Cardiac fibroblast (primary cell): Measurements from ENCODE around the gene SRRM4.

Source experiments
- DNase-seq, 2 donors: peaks; one replicate each; pipeline versions ENCODE4 v3.0.0 to v3.0.0-alpha.2; 2010; ENCODE audit warnings: low read depth in 2 of 2
- H3K4me3 ChIP-seq, 2 donors: replicated peaks in 1 of 2; 1 replicate in 1 of 2; 2 replicates in 1 of 2; pipeline ENCODE4 v1.5.1; 2011; ENCODE audit warnings: low read depth in 2 of 2, low read length in 2 of 2, mild to moderate bottlenecking in 2 of 2, moderate library complexity in 1 of 2
- CTCF ChIP-seq: IDR thresholded peaks from one replicate; pipeline ENCODE4 v1.5.1; 2011; ENCODE audit warnings: low read depth, mild to moderate bottlenecking, low read length, inconsistent platforms

The SRRM4 gene

GRCh38 chr12:119207063-119207560 lies 225.8 kb downstream of the SRRM4 start:
- no peak for DNase-seq
- H3K4me3 ChIP-seq: no peak overlapping the region
- TF ChIP-seq CTCF: no peak

- DNase-seq: peak; percentile 59 to 81
- H3K4me3 ChIP-seq: no peak overlapping the region
- TF ChIP-seq CTCF: no peak
Observed at GRCh38 chr12:119208626-119209061, 227.3 kb downstream of the SRRM4 start.

- no peak for TF ChIP-seq CTCF
- DNase-seq: no peak
- no peak overlapping the region for H3K4me3 ChIP-seq
Observed at GRCh38 chr12:119211884-119212283, 230.5 kb downstream of the SRRM4 start.
